Omental fat pad (tissue), 4 donors: Measurements from ENCODE around the gene SCD5. TPM values are rescaled to one million over a fixed set of nuclear protein-coding genes. Genes with fewer than 3 reads are reported as not detected.

Experiments
- ATAC-seq: fragments of 150-250 bp; one replicate; pipeline ENCODE4 v1.9.1; 2016; ENCODE audit warnings: mild to moderate bottlenecking, moderate library complexity; ENCODE audit not compliant: low FRiP score
- DNase-seq: peaks from one replicate; pipeline ENCODE4 v3.0.0-alpha.2; 2019; ENCODE audit warnings: low spot score
- total RNA-seq, 4 donors: library from RNA; depleted of rRNA; stranded (reverse); fragments of >200 nt; gene quantifications; one replicate each; pipeline ENCODE4 v1.1.0, GENCODE V29; 2016
- TF ChIP-seq, protein P1 (sequence below), 3 donors: fragments of 450-650 bp; IDR thresholded peaks; one replicate each; pipeline ENCODE4 v1.5.1; 2016 to 2017; ENCODE audit warnings: antibody characterized with exemption in 3 of 3, mild to moderate bottlenecking in 3 of 3, moderate library complexity in 2 of 3

Gene SCD5
- total RNA-seq, 4 donors from 2014 or later: 6.7 to 19.9 (median 13.5) TPM

DNA sequence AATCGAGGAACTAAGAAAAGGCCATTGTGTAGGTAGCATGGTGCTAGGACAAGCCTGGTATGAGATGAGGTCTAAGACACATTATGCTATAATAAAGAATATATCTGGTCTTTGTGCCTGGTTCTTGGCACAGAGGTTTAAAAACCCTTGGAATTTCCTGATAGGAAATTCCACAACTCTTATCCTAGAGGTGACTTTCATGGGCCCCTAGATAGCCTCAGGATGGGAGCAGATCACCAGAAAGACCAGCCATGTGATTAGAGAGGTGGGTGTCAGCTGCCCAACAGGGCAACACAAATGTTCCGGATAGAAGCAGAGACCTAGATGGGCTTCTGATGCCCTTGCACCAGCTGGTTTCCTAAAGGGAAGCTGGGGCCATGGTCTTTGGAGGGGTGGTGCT lies 107.2 kb downstream of the SCD5 start:
- no peak for ATAC-seq
- DNase-seq: no peak

DNA sequence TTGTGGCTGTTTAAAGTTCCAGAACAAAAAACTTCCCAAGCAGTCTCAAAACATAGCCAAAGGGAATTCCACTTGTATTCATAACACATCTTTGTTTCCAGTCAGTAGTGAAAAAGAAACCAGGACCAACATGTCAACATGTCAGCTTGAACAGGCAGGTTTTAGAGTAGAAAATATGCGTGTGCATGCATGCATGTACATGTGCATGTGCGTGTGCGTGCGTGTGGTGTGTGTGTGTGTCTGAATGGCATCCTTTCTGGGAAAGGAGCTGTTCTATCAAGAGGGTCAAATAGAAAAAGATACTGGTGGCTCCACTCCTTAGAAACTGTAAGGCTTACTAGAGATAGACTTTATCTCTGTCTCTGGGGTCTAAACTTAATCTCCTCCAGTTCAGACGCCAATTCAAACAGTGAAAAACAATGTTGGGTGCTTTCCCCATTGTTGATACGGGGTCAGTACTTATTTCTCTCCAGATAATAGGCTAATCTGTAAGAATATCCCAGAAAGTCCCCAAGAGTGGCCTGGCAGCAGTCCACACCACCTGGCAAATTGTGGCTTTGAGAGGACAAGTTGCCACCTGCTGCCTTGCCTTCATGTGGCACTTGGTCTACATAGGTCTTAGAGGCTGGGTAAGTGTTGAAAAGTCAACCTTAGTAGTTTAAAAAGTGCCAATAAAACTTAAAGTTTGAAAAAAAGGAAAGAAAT lies 110.4 kb downstream of the SCD5 start:
- no peak for ATAC-seq
- TF ChIP-seq, protein P1, sequence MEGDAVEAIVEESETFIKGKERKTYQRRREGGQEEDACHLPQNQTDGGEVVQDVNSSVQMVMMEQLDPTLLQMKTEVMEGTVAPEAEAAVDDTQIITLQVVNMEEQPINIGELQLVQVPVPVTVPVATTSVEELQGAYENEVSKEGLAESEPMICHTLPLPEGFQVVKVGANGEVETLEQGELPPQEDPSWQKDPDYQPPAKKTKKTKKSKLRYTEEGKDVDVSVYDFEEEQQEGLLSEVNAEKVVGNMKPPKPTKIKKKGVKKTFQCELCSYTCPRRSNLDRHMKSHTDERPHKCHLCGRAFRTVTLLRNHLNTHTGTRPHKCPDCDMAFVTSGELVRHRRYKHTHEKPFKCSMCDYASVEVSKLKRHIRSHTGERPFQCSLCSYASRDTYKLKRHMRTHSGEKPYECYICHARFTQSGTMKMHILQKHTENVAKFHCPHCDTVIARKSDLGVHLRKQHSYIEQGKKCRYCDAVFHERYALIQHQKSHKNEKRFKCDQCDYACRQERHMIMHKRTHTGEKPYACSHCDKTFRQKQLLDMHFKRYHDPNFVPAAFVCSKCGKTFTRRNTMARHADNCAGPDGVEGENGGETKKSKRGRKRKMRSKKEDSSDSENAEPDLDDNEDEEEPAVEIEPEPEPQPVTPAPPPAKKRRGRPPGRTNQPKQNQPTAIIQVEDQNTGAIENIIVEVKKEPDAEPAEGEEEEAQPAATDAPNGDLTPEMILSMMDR (IDR thresholded peaks at IDR 0.05): no peak
- no peak for DNase-seq

More for the DNA sequence above, 107.2 kb downstream of the SCD5 start:
- TF ChIP-seq, protein P1 (IDR thresholded peaks at IDR 0.05): no peak

DNA sequence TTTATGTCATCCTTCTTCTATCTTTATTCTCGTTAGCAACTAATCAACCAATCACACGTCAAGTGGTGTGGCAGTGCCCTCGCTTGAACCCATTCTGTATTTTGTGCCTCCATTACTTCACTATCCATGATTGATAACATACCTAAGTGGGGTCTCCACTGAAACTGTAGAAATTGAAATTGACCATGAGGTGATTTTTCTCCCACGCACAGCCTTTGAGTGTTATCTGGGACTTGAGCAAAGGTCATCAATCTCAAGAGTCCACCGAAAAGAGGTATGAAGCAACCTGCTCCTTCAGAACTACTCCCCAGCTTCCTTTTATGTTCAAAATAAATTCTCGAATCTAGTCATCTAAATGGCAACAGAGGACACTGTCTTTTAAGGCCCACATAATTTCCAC lies 111.1 kb downstream of the SCD5 start:
- ATAC-seq (no peak), DNase-seq (no peak)
- TF ChIP-seq, protein P1 (IDR thresholded peaks at IDR 0.05): no peak

DNA sequence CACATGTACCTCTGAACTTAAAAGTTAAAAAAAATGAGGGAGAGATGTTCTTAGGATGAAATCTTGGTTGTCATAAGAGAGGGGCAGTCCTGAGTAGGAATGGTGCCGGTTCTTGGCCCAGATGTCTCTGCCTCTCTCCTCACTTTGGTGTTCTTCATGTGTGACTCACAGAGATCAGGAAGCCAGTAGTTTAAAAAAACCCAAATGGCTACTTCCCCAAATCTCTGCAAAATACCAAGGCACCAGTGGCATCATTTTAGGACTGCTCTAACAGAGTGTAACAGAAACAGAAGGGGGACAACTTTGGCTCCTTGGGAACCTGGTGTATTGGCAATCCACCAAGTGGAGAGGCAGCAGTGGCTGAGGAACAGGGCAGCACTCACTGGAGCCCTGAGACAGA lies 116.8 kb downstream of the SCD5 start:
- DNase-seq: no peak
- no peak for ATAC-seq

DNA sequence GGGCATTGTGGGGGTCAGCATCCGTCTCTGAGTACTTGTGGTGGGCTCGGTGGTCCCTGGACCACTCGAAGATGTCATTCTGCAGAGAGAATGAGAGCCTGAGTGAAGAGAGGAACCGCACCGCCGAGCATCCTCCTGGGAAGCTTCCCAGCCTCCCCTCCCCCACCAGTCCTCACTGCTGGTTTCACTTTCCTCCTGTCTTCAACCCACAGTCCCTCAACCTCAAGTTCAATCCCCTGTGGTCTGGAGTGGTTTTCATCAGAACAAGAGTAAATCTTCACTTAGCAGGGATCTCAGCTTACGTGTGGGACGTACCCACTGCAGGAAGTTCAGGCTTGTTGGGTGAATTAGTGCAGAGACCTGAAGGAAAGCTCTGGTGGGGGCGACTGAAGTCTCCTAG lies 117.8 kb downstream of the SCD5 start:
- TF ChIP-seq, protein P1 (IDR thresholded peaks at IDR 0.05): no peak
- ATAC-seq (no peak), DNase-seq (no peak)

More for the DNA sequence above, 116.8 kb downstream of the SCD5 start:
- TF ChIP-seq, protein P1 (IDR thresholded peaks at IDR 0.05): no peak

DNA sequence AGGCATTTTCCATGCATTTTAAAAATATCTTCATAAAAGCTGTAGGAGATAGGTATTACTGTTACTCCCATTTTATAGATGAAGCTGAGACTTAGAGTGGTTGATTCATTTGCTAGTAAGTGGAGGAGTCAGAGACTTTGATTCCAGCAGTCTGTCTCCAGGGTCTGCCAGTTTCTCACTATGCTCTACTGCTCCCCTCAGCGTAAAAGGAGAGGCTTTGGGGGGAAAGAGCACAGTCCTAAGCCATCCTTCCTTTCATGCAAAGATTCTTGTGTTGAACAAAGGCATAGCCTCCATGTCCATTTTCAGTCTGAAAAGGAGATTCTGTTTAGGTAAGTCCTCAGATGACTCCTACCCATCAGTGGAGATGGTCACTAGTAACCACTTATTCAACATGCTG lies 119.1 kb downstream of the SCD5 start:
- DNase-seq: no peak
- no peak for ATAC-seq
- TF ChIP-seq, protein P1 (IDR thresholded peaks at IDR 0.05): no peak

DNA sequence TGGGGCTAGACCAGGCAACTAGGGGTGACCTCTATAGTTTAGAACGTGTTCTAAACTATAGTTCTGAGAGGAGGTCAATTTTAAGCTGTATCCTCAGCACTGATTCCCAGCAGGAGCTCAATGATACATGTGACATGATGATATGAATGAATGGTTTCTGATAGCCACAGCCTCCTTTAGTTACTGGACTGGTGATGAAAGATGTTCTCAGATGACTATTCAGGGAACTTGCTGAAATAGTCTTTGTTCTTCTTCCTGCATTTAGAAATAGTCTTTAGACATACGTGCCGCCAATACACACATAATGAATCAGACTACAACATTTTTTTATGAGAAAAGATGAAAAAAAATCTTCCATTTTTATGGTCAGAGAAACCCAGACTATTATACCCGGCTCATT lies 120.5 kb downstream of the SCD5 start:
- ATAC-seq (no peak), DNase-seq (no peak)
- TF ChIP-seq, protein P1 (IDR thresholded peaks at IDR 0.05): no peak
